ENCODE results near the gene FOXD4. TPM values are rescaled to one million over a fixed set of nuclear protein-coding genes. Genes with fewer than 3 reads are reported as not detected.
"Not testable (repeated sequence)": the region's sequence is repeated elsewhere in the genome, so short reads cannot be mapped to it uniquely, and the experiment has no call there.

Gene FOXD4
- total and polyA plus RNA-seq, 2 of the 8 experiments (the other 6 are each of a cell fraction or from before 2014, with no cell fraction given) = 0.03 TPM; not detected in 1

GRCh38 chr9:73076-73899 lies 44.9 kb downstream of the FOXD4 start:
- H2BK12ac ChIP-seq (ENCODE audit: low read depth, low read length); H4K20me1 ChIP-seq (replicated peaks in 1 of 2; ENCODE audit: control insufficient read depth in 1 of 2, insufficient read depth in 2 of 2, low read length in 2 of 2); H3K27ac ChIP-seq (ENCODE audit: low read depth, low read length); H3K4me1 ChIP-seq (replicated peaks in 1 of 4; ENCODE audit: control insufficient read depth in 3 of 4, insufficient read depth in 4 of 4, low read length in 3 of 4); H3K79me2 ChIP-seq (ENCODE audit: control insufficient read depth in 1 of 2, insufficient read depth in 2 of 2, low read length in 2 of 2); H2AK5ac ChIP-seq (ENCODE audit: low read depth, low read length); H2BK120ac ChIP-seq (replicated peaks; ENCODE audit: low read depth, low read length); H3K79me1 ChIP-seq (ENCODE audit: low read depth, low read length); H2AFZ ChIP-seq (ENCODE audit: low read length); H3K9me3 ChIP-seq (ENCODE audit: insufficient read depth in 2 of 2, low read depth in 1 of 2, low read length in 1 of 2); FAIRE-seq; H3K23ac ChIP-seq (ENCODE audit: insufficient read length); POLR2A ChIA-PET (ENCODE audit: partially characterized antibody); H3K23me2 ChIP-seq (ENCODE audit: low read depth, low read length); H4K91ac ChIP-seq (replicated peaks; ENCODE audit: insufficient read length, low read length); H3K4ac ChIP-seq (replicated peaks; ENCODE audit: insufficient read length, low read depth, low read length); H2BK5ac ChIP-seq (ENCODE audit: low read depth, low read length); H2BK20ac ChIP-seq (ENCODE audit: low read length); H2BK15ac ChIP-seq (ENCODE audit: low read length); H3K14ac ChIP-seq (ENCODE audit: insufficient read length); H4K5ac ChIP-seq (ENCODE audit: insufficient read length, low read depth, low read length); CTCF ChIA-PET (ENCODE audit: partially characterized antibody); H3K36me3 ChIP-seq (ENCODE audit: control insufficient read depth in 2 of 4, insufficient read depth in 4 of 4, low read length in 3 of 4); H3K9ac ChIP-seq (replicated peaks in 1 of 4; ENCODE audit: extremely low read depth in 1 of 4, low read depth in 3 of 4, low read length in 3 of 4); H4K8ac ChIP-seq (ENCODE audit: extremely low read depth, insufficient read depth, low read length); H3K18ac ChIP-seq (ENCODE audit: extremely low read depth, low read length); H3K56ac ChIP-seq (replicated peaks; ENCODE audit: insufficient read length, low read depth, low read length): not testable (repeated sequence)
- Histone ChIP-seq H3K4me3 (ENCODE audit: extremely low read depth in 1 of 4, insufficient read depth in 2 of 4, low read depth in 3 of 4, low read length in 4 of 4) (peak overlapping the region; percentile 29 to 62 (median 38)), H3K27me3 (replicated peaks in 1 of 4; ENCODE audit: control insufficient read depth in 3 of 4, extremely low read depth in 1 of 4, insufficient read depth in 3 of 4, low read length in 3 of 4) (peaks cover 8 to 28% (median 19%) of the 10 kb centered on the region in 4 experiments; a peak in 6 of 7 replicates), H3K4me2 (ENCODE audit: insufficient read depth in 1 of 2, low read depth in 2 of 2, low read length in 2 of 2) (peak overlapping the region; percentile 54 to 76)
- 2% methylated on average over 17 of the region's 109 CpGs; no CpG with 5 or more reads in 1 of the 2 experiments for WGBS, 2 experiments (ENCODE audit: extremely low coverage in 1 of 2, insufficient coverage in 1 of 2, insufficient read length in 1 of 2, insufficient replicate concordance in 2 of 2, low coverage in 1 of 2, low lambda C conversion rate in 2 of 2, missing lambda C conversion rate in 1 of 2)
- peak in 1 of 2 experiments; percentile 71 for DNase-seq (ENCODE audit: low read depth in 1 of 2, low spot score in 2 of 2)
- peak; percentile 57 for TF ChIP-seq EZH2 (IDR thresholded peaks at IDR 0.05; ENCODE audit: low read depth, low read length, severe bottlenecking)
- TF ChIP-seq SUZ12 (IDR thresholded peaks at IDR 0.05; ENCODE audit: low read length) = peak; percentile 6; the same call in 1 of the 2 replicates
- peak; percentile 48 for TF ChIP-seq KDM4A (IDR thresholded peaks at IDR 0.05; ENCODE audit: low read depth, low read length, severe bottlenecking)

Data from H1 (cell line).